Upper lobe of left lung (tissue), 6 donors: Measurements from ENCODE around the gene MRPL17. TPM values are rescaled to one million over a fixed set of nuclear protein-coding genes. Genes with fewer than 3 reads are reported as not detected.
A peak's percentile ranks its signal among the peaks of the same experiment; 100 is the strongest.

Source experiments
- ATAC-seq, 2 donors: fragments of 200-7000 bp; cut with Tn5 transposase; one replicate each; pipeline ENCODE4 v1.9.1; 2022; ENCODE audit warnings: mild to moderate bottlenecking in 2 of 2, moderate library complexity in 2 of 2; ENCODE audit not compliant: low FRiP score in 2 of 2
- DNase-seq, 2 donors: peaks; one replicate each; pipeline ENCODE4 v3.0.0-alpha.2; 2019 to 2020
- H3K27ac ChIP-seq, 4 donors: fragments of 200-600 bp; sonication (generic); one replicate each; pipeline ENCODE4 v1.5.1; 2016 to 2019
- H3K27me3 ChIP-seq, 4 donors: fragments of 200-600 bp; sonication (generic); one replicate each; pipeline ENCODE4 v1.5.1; 2017 to 2019
- H3K36me3 ChIP-seq, 4 donors: fragments of 200-600 bp; sonication (generic); one replicate each; pipeline ENCODE4 v1.5.1; 2016 to 2019
- H3K4me1 ChIP-seq, 4 donors: fragments of 200-600 bp; sonication (generic); one replicate each; pipeline ENCODE4 v1.5.1; 2018 to 2019
- H3K4me3 ChIP-seq, 4 donors: fragments of 200-600 bp; sonication (generic); one replicate each; pipeline ENCODE4 v1.5.1; 2017 to 2019; ENCODE audit warnings: mild to moderate bottlenecking in 2 of 4, moderate library complexity in 1 of 4
- H3K9me3 ChIP-seq, 4 donors: fragments of 200-600 bp; sonication (generic); one replicate each; pipeline ENCODE4 v1.5.1; 2018 to 2019
- EP300 ChIP-seq, 4 donors: sonication (generic); formaldehyde crosslinking; IDR thresholded peaks; one replicate each; pipeline ENCODE4 v1.5.1; 2017; ENCODE audit warnings: antibody characterized with exemption in 4 of 4, control low read depth in 2 of 4
- POLR2A ChIP-seq, 4 donors: fragments of 450-650 bp; IDR thresholded peaks; one replicate each; pipeline ENCODE4 v1.5.1; 2016 to 2017; ENCODE audit warnings: antibody characterized with exemption in 4 of 4, mild to moderate bottlenecking in 2 of 4
- POLR2AphosphoS5 ChIP-seq, 2 donors: sonication (generic); formaldehyde crosslinking; IDR thresholded peaks; one replicate each; pipeline ENCODE4 v1.5.1; 2017; ENCODE audit warnings: antibody characterized with exemption in 2 of 2
- WGBS, 2 donors: methylation state at CpG; one replicate each; pipeline ENCODE4 v1.1.5; 2017 to 2018; 5-methylcytosine and 5-hydroxymethylcytosine counted together
- total RNA-seq, 6 donors: library from RNA; depleted of rRNA in 4 of 6; stranded (reverse); fragments of >200 nt in 4 of 6; gene quantifications; one replicate each; pipeline versions ENCODE4 v1.1.0 to v1.2.1, GENCODE V29; 2016 to 2021
- TF ChIP-seq, protein P1 (sequence below), 6 experiments: fragments of 450-650 bp in 4 of 6; fragments of 200-600 bp in 2 of 6; sonication (generic) in 2 of 6; IDR thresholded peaks; one replicate each; pipeline ENCODE4 v1.5.1; 2016 to 2019; ENCODE audit warnings: antibody characterized with exemption in 6 of 6
- donor health status: DM: no; HTN: no; CAD: no; lungs with moderate emphysema.
- donor health status: DM: no; HTN: yes; CAD: no; lungs with severe emphysema.

Gene MRPL17
- total RNA-seq, 6 donors from 2014 or later: 12.6 to 49.2 (median 22.8) TPM

GRCh38 chr11:6674219-6674597, 8.9 kb downstream of the MRPL17 start:
- WGBS, 2 donors: 73 to 84% methylated on average over 1 of the region's 1 CpG

DNA sequence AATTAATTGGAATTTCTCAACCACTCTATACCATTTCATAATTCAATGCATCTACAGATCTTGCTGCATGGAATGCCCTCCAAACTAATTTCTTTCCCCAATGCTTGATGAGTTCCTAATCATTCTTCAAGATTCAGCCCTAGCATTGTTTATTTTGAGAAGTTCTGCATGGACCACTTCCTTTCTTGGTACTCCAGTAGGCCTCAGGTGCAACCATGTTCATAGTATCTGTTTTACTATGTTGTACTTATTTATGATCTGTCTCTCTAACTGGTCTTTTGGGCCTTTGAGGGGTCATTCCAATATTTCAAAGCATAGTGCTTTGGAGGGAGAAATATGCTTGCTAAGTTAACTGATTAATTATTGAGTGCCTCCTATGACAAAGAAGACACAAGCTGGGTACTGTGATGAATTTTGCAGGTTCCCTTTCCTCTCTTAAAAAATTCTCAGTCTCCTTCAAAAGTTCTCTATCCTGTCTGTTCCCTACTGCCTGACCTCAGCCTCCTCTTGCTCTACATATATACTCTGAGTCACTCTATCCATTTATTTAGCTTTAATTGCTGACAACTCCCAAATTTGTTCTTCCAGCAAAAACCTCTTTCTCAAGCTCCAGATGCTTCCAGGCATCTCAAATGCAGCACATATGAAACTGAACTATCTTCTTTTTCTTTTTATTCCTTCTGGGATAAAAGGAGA, 9.5 kb downstream of the MRPL17 start:
- ATAC-seq: no peak

More at GRCh38 chr11:6674219-6674597, 8.9 kb downstream of the MRPL17 start:
- ATAC-seq (no peak), DNase-seq (no peak)
- Histone ChIP-seq H3K4me1 (peaks cover 0 to 2% (median 0%) of the 10 kb centered on the region in 4 donors), H3K27me3 (no peaks in the 10 kb centered on the region), H3K4me3 (no peak overlapping the region), H3K9me3 (no peaks in the 10 kb centered on the region), H3K36me3 (no peaks in the 10 kb centered on the region), H3K27ac (peak overlapping the region in 2 of 4 donors; percentile 8 to 25)
- no peak for TF ChIP-seq EP300 (IDR thresholded peaks at IDR 0.05)
- TF ChIP-seq, protein P1, sequence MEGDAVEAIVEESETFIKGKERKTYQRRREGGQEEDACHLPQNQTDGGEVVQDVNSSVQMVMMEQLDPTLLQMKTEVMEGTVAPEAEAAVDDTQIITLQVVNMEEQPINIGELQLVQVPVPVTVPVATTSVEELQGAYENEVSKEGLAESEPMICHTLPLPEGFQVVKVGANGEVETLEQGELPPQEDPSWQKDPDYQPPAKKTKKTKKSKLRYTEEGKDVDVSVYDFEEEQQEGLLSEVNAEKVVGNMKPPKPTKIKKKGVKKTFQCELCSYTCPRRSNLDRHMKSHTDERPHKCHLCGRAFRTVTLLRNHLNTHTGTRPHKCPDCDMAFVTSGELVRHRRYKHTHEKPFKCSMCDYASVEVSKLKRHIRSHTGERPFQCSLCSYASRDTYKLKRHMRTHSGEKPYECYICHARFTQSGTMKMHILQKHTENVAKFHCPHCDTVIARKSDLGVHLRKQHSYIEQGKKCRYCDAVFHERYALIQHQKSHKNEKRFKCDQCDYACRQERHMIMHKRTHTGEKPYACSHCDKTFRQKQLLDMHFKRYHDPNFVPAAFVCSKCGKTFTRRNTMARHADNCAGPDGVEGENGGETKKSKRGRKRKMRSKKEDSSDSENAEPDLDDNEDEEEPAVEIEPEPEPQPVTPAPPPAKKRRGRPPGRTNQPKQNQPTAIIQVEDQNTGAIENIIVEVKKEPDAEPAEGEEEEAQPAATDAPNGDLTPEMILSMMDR (IDR thresholded peaks at IDR 0.05): no peak
- no peak for TF ChIP-seq POLR2A (IDR thresholded peaks at IDR 0.05)

GRCh38 chr11:6671991-6672390, 11.1 kb downstream of the MRPL17 start:
- Histone ChIP-seq H3K36me3 (no peaks in the 10 kb centered on the region), H3K27me3 (no peaks in the 10 kb centered on the region), H3K9me3 (no peaks in the 10 kb centered on the region), H3K4me1 (peaks cover 0 to 2% (median 0%) of the 10 kb centered on the region in 4 donors), H3K27ac (no peak overlapping the region), H3K4me3 (no peak overlapping the region)
- 47 to 62% methylated on average over 2 of the region's 2 CpGs for WGBS, 2 donors
- TF ChIP-seq EP300 (IDR thresholded peaks at IDR 0.05) (no peak), POLR2AphosphoS5 (IDR thresholded peaks at IDR 0.05) (no peak), POLR2A (IDR thresholded peaks at IDR 0.05) (no peak)
- TF ChIP-seq, protein P1 (IDR thresholded peaks at IDR 0.05): no peak
- DNase-seq: no peak
- ATAC-seq: no peak

More for the DNA sequence above, 9.5 kb downstream of the MRPL17 start:
- TF ChIP-seq POLR2AphosphoS5 (IDR thresholded peaks at IDR 0.05): no peak
- no peak for TF ChIP-seq EP300 (IDR thresholded peaks at IDR 0.05)
- Histone ChIP-seq H3K9me3 (no peaks in the 10 kb centered on the region), H3K4me1 (peaks cover 0 to 2% (median 0%) of the 10 kb centered on the region in 4 donors), H3K27ac (peak overlapping the region in 1 of 4 donors; percentile 8), H3K4me3 (no peak overlapping the region), H3K27me3 (no peaks in the 10 kb centered on the region), H3K36me3 (no peaks in the 10 kb centered on the region)
- DNase-seq: no peak

- peaks cover 0 to 2% (median 0%) of the 10 kb centered on the region in 4 donors for H3K4me1 ChIP-seq
- no peaks in the 10 kb centered on the region for H3K27me3 ChIP-seq
- no peak for ATAC-seq
- no peak overlapping the region for H3K27ac ChIP-seq
- no peak overlapping the region for H3K4me3 ChIP-seq
- 64 to 75% methylated on average over 5 to 6 of the region's 6 CpGs for WGBS, 2 donors
- H3K9me3 ChIP-seq: no peaks in the 10 kb centered on the region
- no peaks in the 10 kb centered on the region for H3K36me3 ChIP-seq
- TF ChIP-seq EP300 (IDR thresholded peaks at IDR 0.05) (no peak), POLR2A (IDR thresholded peaks at IDR 0.05) (no peak), POLR2AphosphoS5 (IDR thresholded peaks at IDR 0.05) (no peak)
- TF ChIP-seq, protein P1 (IDR thresholded peaks at IDR 0.05): no peak
- no peak for DNase-seq
These were observed 12.8 kb downstream of the MRPL17 start for GRCh38 chr11:6670202-6670830.

DNA sequence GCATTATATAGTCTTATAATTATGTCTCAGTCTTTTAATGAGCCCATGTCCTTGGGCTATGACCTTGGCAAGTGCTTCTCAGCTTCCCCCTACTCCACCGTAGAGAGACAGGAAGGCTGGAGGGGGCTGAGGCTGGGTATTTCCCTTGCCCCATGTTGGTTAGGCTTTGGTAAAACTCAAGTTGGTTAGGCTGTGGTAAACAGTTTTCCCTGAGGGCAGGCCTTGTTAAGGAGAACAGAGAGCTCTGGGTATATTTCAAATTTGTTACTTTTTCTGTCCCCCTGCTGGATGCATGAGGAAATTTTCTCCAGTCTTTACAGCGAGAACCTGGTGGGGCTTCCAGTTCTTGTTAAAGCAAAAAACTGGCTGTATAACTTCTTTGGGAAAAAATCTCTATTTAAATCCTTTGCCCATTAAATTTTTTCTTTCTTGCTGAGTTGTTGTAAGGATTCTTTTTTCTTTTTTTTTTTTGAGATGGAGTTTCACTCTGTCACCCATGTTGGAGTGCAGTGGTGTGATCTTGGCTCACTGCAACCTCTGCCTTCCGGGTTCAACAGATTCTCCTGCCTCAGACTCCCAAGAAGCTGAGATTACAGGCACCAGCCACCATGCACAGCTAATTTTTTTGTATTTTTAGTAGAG, 15.3 kb downstream of the MRPL17 start:
- no peak for TF ChIP-seq EP300 (IDR thresholded peaks at IDR 0.05)
- TF ChIP-seq POLR2AphosphoS5 (IDR thresholded peaks at IDR 0.05): no peak
- TF ChIP-seq, protein P1 (IDR thresholded peaks at IDR 0.05): peak; percentile 43 to 70 (median 54)
- H3K27me3 ChIP-seq: no peaks in the 10 kb centered on the region
- H3K36me3 ChIP-seq: no peaks in the 10 kb centered on the region
- peak overlapping the region in 1 of 4 donors; percentile 14 for H3K27ac ChIP-seq
- 59 to 64% methylated on average over 3 of the region's 3 CpGs for WGBS, 2 donors
- DNase-seq (no peak), ATAC-seq (peak in 1 of 2 donors; percentile 84)
- no peaks in the 10 kb centered on the region for H3K9me3 ChIP-seq
- no peak overlapping the region for H3K4me3 ChIP-seq
- no peaks in the 10 kb centered on the region for H3K4me1 ChIP-seq
